ENCODE results near the gene BTBD16.

DNA sequence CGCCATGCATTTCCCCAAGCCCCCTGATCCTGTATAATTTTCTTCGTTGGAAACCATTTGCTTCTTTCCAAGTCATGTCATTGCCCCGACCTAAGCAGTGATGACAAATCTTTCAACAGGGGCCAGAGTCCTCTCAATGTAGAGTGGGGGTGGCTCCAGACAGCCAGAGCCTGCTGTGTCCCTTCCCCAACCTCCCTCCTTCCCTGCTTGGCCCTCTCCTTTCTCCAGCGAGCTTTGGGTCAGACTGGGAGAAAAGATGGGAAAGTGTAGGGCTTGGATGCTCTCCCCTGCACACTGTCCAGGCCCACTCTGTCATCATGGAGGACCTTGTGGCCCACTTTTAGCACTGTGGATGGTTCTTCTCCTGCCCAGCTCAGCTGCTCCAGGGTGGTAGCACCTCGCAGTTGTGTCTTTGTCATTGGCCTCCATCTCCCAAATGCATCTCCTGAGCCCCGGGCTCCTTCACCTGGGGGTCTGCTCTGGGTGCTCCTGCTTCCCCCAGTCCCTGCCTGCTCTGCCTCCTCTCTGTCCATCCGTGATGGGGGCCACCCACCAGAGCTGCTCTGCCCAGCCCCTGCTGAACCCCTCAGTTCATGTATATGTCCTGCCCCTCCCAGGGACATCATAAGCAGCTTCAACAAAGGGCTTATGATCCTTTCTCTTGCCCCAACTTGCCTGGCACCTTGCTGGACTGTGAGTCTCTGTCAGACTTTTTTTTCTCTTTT lies 37.5 kb downstream of the BTBD16 start:
- TF ChIP-seq, protein P1, sequence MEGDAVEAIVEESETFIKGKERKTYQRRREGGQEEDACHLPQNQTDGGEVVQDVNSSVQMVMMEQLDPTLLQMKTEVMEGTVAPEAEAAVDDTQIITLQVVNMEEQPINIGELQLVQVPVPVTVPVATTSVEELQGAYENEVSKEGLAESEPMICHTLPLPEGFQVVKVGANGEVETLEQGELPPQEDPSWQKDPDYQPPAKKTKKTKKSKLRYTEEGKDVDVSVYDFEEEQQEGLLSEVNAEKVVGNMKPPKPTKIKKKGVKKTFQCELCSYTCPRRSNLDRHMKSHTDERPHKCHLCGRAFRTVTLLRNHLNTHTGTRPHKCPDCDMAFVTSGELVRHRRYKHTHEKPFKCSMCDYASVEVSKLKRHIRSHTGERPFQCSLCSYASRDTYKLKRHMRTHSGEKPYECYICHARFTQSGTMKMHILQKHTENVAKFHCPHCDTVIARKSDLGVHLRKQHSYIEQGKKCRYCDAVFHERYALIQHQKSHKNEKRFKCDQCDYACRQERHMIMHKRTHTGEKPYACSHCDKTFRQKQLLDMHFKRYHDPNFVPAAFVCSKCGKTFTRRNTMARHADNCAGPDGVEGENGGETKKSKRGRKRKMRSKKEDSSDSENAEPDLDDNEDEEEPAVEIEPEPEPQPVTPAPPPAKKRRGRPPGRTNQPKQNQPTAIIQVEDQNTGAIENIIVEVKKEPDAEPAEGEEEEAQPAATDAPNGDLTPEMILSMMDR (IDR thresholded peaks at IDR 0.05), result no peak
- no peak for TF ChIP-seq POLR2A (IDR thresholded peaks at IDR 0.05)

All from prostate gland (tissue), 2 donors.